HEK293T (cell line): Measurements from ENCODE around the gene MAD2L1.

Source experiments
- CTCF ChIA-PET: fragments of 350-600 bp; formaldehyde crosslinking; extraction: SDS; loops from one replicate; lab custom pipeline; 2021; ENCODE audit warnings: antibody characterized with exemption, inconsistent platforms; lab: Yijun Ruan, JAX
- POLR2A ChIA-PET: fragments of 350-600 bp; formaldehyde crosslinking; extraction: SDS; loops from one replicate; lab custom pipeline; 2020; ENCODE audit warnings: antibody characterized with exemption, inconsistent platforms; lab: Yijun Ruan, JAX
- DNase-seq: peaks from one replicate; pipeline ENCODE4 v3.0.0; 2012; ENCODE audit warnings: mixed read lengths; ENCODE audit errors: extremely low spot score
- ARNT ChIP-seq: fragments of 450-650 bp; IDR thresholded peaks from 2 replicates; pipeline ENCODE4 v1.6.1; 2017; ENCODE audit warnings: mild to moderate bottlenecking
- BHLHE40 ChIP-seq: fragments of 450-650 bp; IDR thresholded peaks from 2 replicates; pipeline ENCODE4 v1.6.1; 2016; ENCODE audit warnings: mild to moderate bottlenecking, moderate library complexity, borderline replicate concordance
- CTBP1 ChIP-seq: fragments of 450-650 bp; IDR thresholded peaks from 2 replicates; pipeline ENCODE4 v1.6.1; 2016; ENCODE audit warnings: borderline replicate concordance
- ELF4 ChIP-seq: fragments of 450-650 bp; IDR thresholded peaks from 2 replicates; pipeline ENCODE4 v1.6.1; 2017; ENCODE audit warnings: antibody characterized with exemption
- FOXA1 ChIP-seq: fragments of 450-650 bp; IDR thresholded peaks from 2 replicates; pipeline ENCODE4 v1.6.1; 2016; ENCODE audit warnings: mild to moderate bottlenecking
- FOXK2 ChIP-seq: fragments of 450-650 bp; IDR thresholded peaks from 2 replicates; pipeline ENCODE4 v1.6.1; 2016; ENCODE audit warnings: mild to moderate bottlenecking
- FOXM1 ChIP-seq: fragments of 450-650 bp; IDR thresholded peaks from 2 replicates; pipeline ENCODE4 v1.6.1; 2017; ENCODE audit warnings: mild to moderate bottlenecking, borderline replicate concordance
- HDGF ChIP-seq: fragments of 450-650 bp; IDR thresholded peaks from 2 replicates; pipeline ENCODE4 v1.6.1; 2017; ENCODE audit warnings: antibody characterized with exemption, borderline replicate concordance
- L3MBTL2 ChIP-seq: fragments of 450-650 bp; conservative IDR thresholded peaks from 2 replicates; pipeline ENCODE4 v1.6.1; 2016; ENCODE audit warnings: mild to moderate bottlenecking
- LEF1 ChIP-seq: fragments of 450-650 bp; IDR thresholded peaks from 2 replicates; pipeline ENCODE4 v1.6.1; 2017; ENCODE audit warnings: mild to moderate bottlenecking, borderline replicate concordance
- NFRKB ChIP-seq: fragments of 450-650 bp; IDR thresholded peaks from 2 replicates; pipeline ENCODE4 v1.6.1; 2016; ENCODE audit warnings: mild to moderate bottlenecking, moderate library complexity
- PKNOX1 ChIP-seq: fragments of 450-650 bp; IDR thresholded peaks from 2 replicates; pipeline ENCODE4 v1.6.1; 2016
- SP1 ChIP-seq: fragments of 450-650 bp; IDR thresholded peaks from 2 replicates; pipeline ENCODE4 v1.6.1; 2017
- SUZ12 ChIP-seq: fragments of 450-650 bp; IDR thresholded peaks from 2 replicates; pipeline ENCODE4 v1.6.1; 2016; ENCODE audit warnings: mild to moderate bottlenecking
- TARDBP ChIP-seq: fragments of 450-650 bp; IDR thresholded peaks from 2 replicates; pipeline ENCODE4 v1.6.1; 2016

MAD2L1 gene

GRCh38 chr4:120008957-120009356 lies 57.7 kb downstream of the MAD2L1 start:
- ChIA-PET POLR2A (no interaction called here), CTCF (no interaction called here)
- no peak for DNase-seq
- TF ChIP-seq SP1 (no peak), CTBP1 (no peak), FOXM1 (no peak), BHLHE40 (no peak), ARNT (no peak), TARDBP (no peak), L3MBTL2 (no peak), PKNOX1 (no peak), HDGF (no peak), LEF1 (no peak), FOXA1 (no peak), FOXK2 (no peak), SUZ12 (no peak), ELF4 (no peak)

- no peak for DNase-seq
- POLR2A ChIA-PET, result no interaction called here
- CTCF ChIA-PET, result no interaction called here
- no peak for TF ChIP-seq L3MBTL2
- TF ChIP-seq PKNOX1, result no peak
- no peak for TF ChIP-seq ARNT
- no peak for TF ChIP-seq SP1
- TF ChIP-seq NFRKB, result no peak
- no peak for TF ChIP-seq FOXM1
- TF ChIP-seq LEF1, result no peak
- no peak for TF ChIP-seq FOXK2
- no peak for TF ChIP-seq FOXA1
Measured at GRCh38 chr4:120007896-120008436, 58.7 kb downstream of the MAD2L1 start.

GRCh38 chr4:120007191-120007871 lies 59.3 kb downstream of the MAD2L1 start:
- CTCF ChIA-PET, result interaction anchor here (0.7 kb wide), 1 partner anchor 325 kb away, joined by 3 read pairs; no protein-coding TSS in a partner anchor
- DNase-seq, result no peak
- TF ChIP-seq NFRKB, result no peak
- TF ChIP-seq TARDBP, result no peak
- TF ChIP-seq PKNOX1, result peak; percentile 57
- POLR2A ChIA-PET, result interaction anchor here (0.7 kb wide), 1 partner anchor 448 kb away, joined by 4 read pairs; no protein-coding TSS in a partner anchor
